ENCODE data around the gene MLF2.
"Not testable (repeated sequence)": the region's sequence is repeated elsewhere in the genome, so short reads cannot be mapped to it uniquely, and the experiment has no call there.

MLF2 gene

GRCh38 chr12:6764011-6764828 is 11.3 kb upstream of the MLF2 start:
- peak; percentile 39 for DNase-seq

GRCh38 chr12:6763380-6763779 is 10.4 kb upstream of the MLF2 start:
- no peak for DNase-seq

- DNase-seq = no peak
Observed at GRCh38 chr12:6759741-6760140, 6.8 kb upstream of the MLF2 start.

- DNase-seq = no peak
Observed at GRCh38 chr12:6758506-6759095, 5.7 kb upstream of the MLF2 start.

- DNase-seq = no peak
Observed at GRCh38 chr12:6757028-6757690, 4.2 kb upstream of the MLF2 start.

- no peak for DNase-seq
Observed at GRCh38 chr12:6754411-6754810, 1.5 kb upstream of the MLF2 start.

GRCh38 chr12:6753772-6754356 is 923 bp upstream of the MLF2 start:
- DNase-seq = no peak

- DNase-seq = peak; percentile 41
Observed at GRCh38 chr12:6752167-6752920, 597 bp downstream of the MLF2 start.

- DNase-seq = no peak
Observed at GRCh38 chr12:6751767-6752166, 1.2 kb downstream of the MLF2 start.

- no peak for DNase-seq
Observed at GRCh38 chr12:6750506-6750905, 2.4 kb downstream of the MLF2 start.

- no peak for DNase-seq
Observed at GRCh38 chr12:6748761-6749160, 4.2 kb downstream of the MLF2 start.

- no peak for DNase-seq
Observed at GRCh38 chr12:6747216-6747615, 5.7 kb downstream of the MLF2 start.

- peak; percentile 53 for DNase-seq
Observed at GRCh38 chr12:6745741-6746525, 7.0 kb downstream of the MLF2 start.

GRCh38 chr12:6743300-6743699 is 9.6 kb downstream of the MLF2 start:
- DNase-seq = not testable (repeated sequence)

GRCh38 chr12:6742834-6743233 is 10.1 kb downstream of the MLF2 start:
- no peak for DNase-seq

- not testable (repeated sequence) for DNase-seq
Observed at GRCh38 chr12:6742080-6742479, 10.9 kb downstream of the MLF2 start.

GRCh38 chr12:6736754-6737153 is 16.2 kb downstream of the MLF2 start:
- DNase-seq = no peak

- DNase-seq = peak; percentile 64
Observed at GRCh38 chr12:6735448-6736191, 17.3 kb downstream of the MLF2 start.

GRCh38 chr12:6734506-6735387 is 18.2 kb downstream of the MLF2 start:
- no peak for DNase-seq

- no peak for DNase-seq
Observed at GRCh38 chr12:6730169-6730568, 22.8 kb downstream of the MLF2 start.

All from CD4-positive, alpha-beta T cell treated with Interleukin-6 for 4 hours (primary cell).